HEK293T (cell line): ENCODE measurements around the gene CCDC157.

Experiments
- CTCF ChIA-PET: fragments of 350-600 bp; formaldehyde crosslinking; extraction: SDS; loops from one replicate; lab custom pipeline; 2021; ENCODE audit warnings: antibody characterized with exemption, inconsistent platforms; lab: Yijun Ruan, JAX
- POLR2A ChIA-PET: fragments of 350-600 bp; formaldehyde crosslinking; extraction: SDS; loops from one replicate; lab custom pipeline; 2020; ENCODE audit warnings: antibody characterized with exemption, inconsistent platforms; lab: Yijun Ruan, JAX
- DNase-seq: peaks from one replicate; pipeline ENCODE4 v3.0.0; 2012; ENCODE audit warnings: mixed read lengths; ENCODE audit errors: extremely low spot score
- ARNT ChIP-seq: fragments of 450-650 bp; IDR thresholded peaks from 2 replicates; pipeline ENCODE4 v1.6.1; 2017; ENCODE audit warnings: mild to moderate bottlenecking
- BHLHE40 ChIP-seq: fragments of 450-650 bp; IDR thresholded peaks from 2 replicates; pipeline ENCODE4 v1.6.1; 2016; ENCODE audit warnings: mild to moderate bottlenecking, moderate library complexity, borderline replicate concordance
- CTBP1 ChIP-seq: fragments of 450-650 bp; IDR thresholded peaks from 2 replicates; pipeline ENCODE4 v1.6.1; 2016; ENCODE audit warnings: borderline replicate concordance
- ELF4 ChIP-seq: fragments of 450-650 bp; IDR thresholded peaks from 2 replicates; pipeline ENCODE4 v1.6.1; 2017; ENCODE audit warnings: antibody characterized with exemption
- FOXA1 ChIP-seq: fragments of 450-650 bp; IDR thresholded peaks from 2 replicates; pipeline ENCODE4 v1.6.1; 2016; ENCODE audit warnings: mild to moderate bottlenecking
- FOXK2 ChIP-seq: fragments of 450-650 bp; IDR thresholded peaks from 2 replicates; pipeline ENCODE4 v1.6.1; 2016; ENCODE audit warnings: mild to moderate bottlenecking
- FOXM1 ChIP-seq: fragments of 450-650 bp; IDR thresholded peaks from 2 replicates; pipeline ENCODE4 v1.6.1; 2017; ENCODE audit warnings: mild to moderate bottlenecking, borderline replicate concordance
- HDGF ChIP-seq: fragments of 450-650 bp; IDR thresholded peaks from 2 replicates; pipeline ENCODE4 v1.6.1; 2017; ENCODE audit warnings: antibody characterized with exemption, borderline replicate concordance
- L3MBTL2 ChIP-seq: fragments of 450-650 bp; conservative IDR thresholded peaks from 2 replicates; pipeline ENCODE4 v1.6.1; 2016; ENCODE audit warnings: mild to moderate bottlenecking
- LEF1 ChIP-seq: fragments of 450-650 bp; IDR thresholded peaks from 2 replicates; pipeline ENCODE4 v1.6.1; 2017; ENCODE audit warnings: mild to moderate bottlenecking, borderline replicate concordance
- NFRKB ChIP-seq: fragments of 450-650 bp; IDR thresholded peaks from 2 replicates; pipeline ENCODE4 v1.6.1; 2016; ENCODE audit warnings: mild to moderate bottlenecking, moderate library complexity
- PKNOX1 ChIP-seq: fragments of 450-650 bp; IDR thresholded peaks from 2 replicates; pipeline ENCODE4 v1.6.1; 2016
- SP1 ChIP-seq: fragments of 450-650 bp; IDR thresholded peaks from 2 replicates; pipeline ENCODE4 v1.6.1; 2017
- SUZ12 ChIP-seq: fragments of 450-650 bp; IDR thresholded peaks from 2 replicates; pipeline ENCODE4 v1.6.1; 2016; ENCODE audit warnings: mild to moderate bottlenecking
- TARDBP ChIP-seq: fragments of 450-650 bp; IDR thresholded peaks from 2 replicates; pipeline ENCODE4 v1.6.1; 2016
- ZNF384 ChIP-seq: fragments of 450-650 bp; IDR thresholded peaks from 2 replicates; pipeline ENCODE4 v1.6.1; 2016

CCDC157 gene

GRCh38 chr22:30413745-30414524 lies 57.1 kb downstream of the CCDC157 start:
- POLR2A ChIA-PET: interaction anchor here (1.2 to 6.5 kb wide), 3 partner anchors 10 to 57 kb away, joined by 3 to 40 read pairs (median 4); partner anchors contain the start of genes CCDC157 and SF3A1
- TF ChIP-seq L3MBTL2 (no peak), ELF4 (no peak), PKNOX1 (no peak), TARDBP (no peak), LEF1 (no peak), NFRKB (no peak), BHLHE40 (no peak), FOXM1 (no peak), HDGF (no peak), CTBP1 (no peak), ZNF384 (no peak), SUZ12 (no peak), FOXA1 (no peak), SP1 (no peak), FOXK2 (no peak), ARNT (no peak)
- DNase-seq: no peak
- CTCF ChIA-PET: no interaction called here

GRCh38 chr22:30414525-30415047 lies 57.8 kb downstream of the CCDC157 start:
- CTCF ChIA-PET: no interaction called here
- TF ChIP-seq TARDBP: no peak
- no peak for TF ChIP-seq ZNF384
- TF ChIP-seq FOXM1: no peak
- no peak for TF ChIP-seq SUZ12
- no peak for TF ChIP-seq SP1
- no peak for TF ChIP-seq PKNOX1
- TF ChIP-seq CTBP1: no peak
- TF ChIP-seq HDGF: no peak
- no peak for TF ChIP-seq NFRKB
- no peak for TF ChIP-seq LEF1
- no peak for TF ChIP-seq ELF4
- no peak for TF ChIP-seq ARNT
- POLR2A ChIA-PET: interaction anchor here (1.2 to 6.5 kb wide), 2 partner anchors 9 to 58 kb away, joined by 4 to 40 read pairs; partner anchors contain the start of genes CCDC157 and SF3A1

GRCh38 chr22:30416403-30416802 lies 59.6 kb downstream of the CCDC157 start:
- no peak for TF ChIP-seq L3MBTL2
- TF ChIP-seq PKNOX1: no peak
- TF ChIP-seq FOXM1: no peak
- TF ChIP-seq ARNT: no peak
- TF ChIP-seq NFRKB: no peak
- CTCF ChIA-PET: interaction anchor here (0.8 kb wide), 1 partner anchor 21 kb away, joined by 3 read pairs; no protein-coding TSS in a partner anchor
- DNase-seq: no peak
- POLR2A ChIA-PET: no interaction called here

More at GRCh38 chr22:30414525-30415047, 57.8 kb downstream of the CCDC157 start:
- no peak for DNase-seq

GRCh38 chr22:30416837-30417236 lies 60.0 kb downstream of the CCDC157 start:
- TF ChIP-seq FOXK2 (no peak), ARNT (no peak), LEF1 (no peak), L3MBTL2 (no peak), BHLHE40 (no peak), ELF4 (no peak), TARDBP (no peak), SUZ12 (no peak), HDGF (no peak), FOXA1 (no peak), CTBP1 (no peak), PKNOX1 (no peak), ZNF384 (no peak), FOXM1 (no peak), SP1 (no peak), NFRKB (no peak)
- DNase-seq: no peak
- ChIA-PET CTCF (interaction anchor here (0.8 kb wide), 1 partner anchor 21 kb away, joined by 3 read pairs; no protein-coding TSS in a partner anchor), POLR2A (interaction anchor here (0.6 to 1.4 kb wide), 2 partner anchors 23 to 28 kb away, joined by 3 read pairs; no protein-coding TSS in a partner anchor)

GRCh38 chr22:30420347-30421125 lies 63.7 kb downstream of the CCDC157 start:
- no peak for DNase-seq
- TF ChIP-seq FOXA1 (no peak), NFRKB (no peak), BHLHE40 (no peak), HDGF (no peak), TARDBP (no peak), FOXM1 (no peak), CTBP1 (no peak), FOXK2 (no peak), ZNF384 (no peak), LEF1 (no peak), ARNT (no peak)
- POLR2A ChIA-PET: no interaction called here
- CTCF ChIA-PET: no interaction called here
